Measurements from ENCODE around the gene CTCF.

GRCh38 chr16:67683767-67684166, 121.4 kb downstream of the CTCF start:
- TF ChIP-seq POLR2A (IDR thresholded peaks at IDR 0.05), result no peak
- no peak for TF ChIP-seq POLR2AphosphoS5 (IDR thresholded peaks at IDR 0.05; ENCODE audit: insufficient read depth in 1 of 2, low read depth in 1 of 2)
